HG03571 (cell line): Measurements from ENCODE around the gene SAMM50.

Experiments used
- ATAC-seq: cut with Tn5 transposase; IDR thresholded peaks from one replicate; pipeline ENCODE4 v1.9.1; 2021; ENCODE audit not compliant: unreplicated experiment

The SAMM50 gene

DNA sequence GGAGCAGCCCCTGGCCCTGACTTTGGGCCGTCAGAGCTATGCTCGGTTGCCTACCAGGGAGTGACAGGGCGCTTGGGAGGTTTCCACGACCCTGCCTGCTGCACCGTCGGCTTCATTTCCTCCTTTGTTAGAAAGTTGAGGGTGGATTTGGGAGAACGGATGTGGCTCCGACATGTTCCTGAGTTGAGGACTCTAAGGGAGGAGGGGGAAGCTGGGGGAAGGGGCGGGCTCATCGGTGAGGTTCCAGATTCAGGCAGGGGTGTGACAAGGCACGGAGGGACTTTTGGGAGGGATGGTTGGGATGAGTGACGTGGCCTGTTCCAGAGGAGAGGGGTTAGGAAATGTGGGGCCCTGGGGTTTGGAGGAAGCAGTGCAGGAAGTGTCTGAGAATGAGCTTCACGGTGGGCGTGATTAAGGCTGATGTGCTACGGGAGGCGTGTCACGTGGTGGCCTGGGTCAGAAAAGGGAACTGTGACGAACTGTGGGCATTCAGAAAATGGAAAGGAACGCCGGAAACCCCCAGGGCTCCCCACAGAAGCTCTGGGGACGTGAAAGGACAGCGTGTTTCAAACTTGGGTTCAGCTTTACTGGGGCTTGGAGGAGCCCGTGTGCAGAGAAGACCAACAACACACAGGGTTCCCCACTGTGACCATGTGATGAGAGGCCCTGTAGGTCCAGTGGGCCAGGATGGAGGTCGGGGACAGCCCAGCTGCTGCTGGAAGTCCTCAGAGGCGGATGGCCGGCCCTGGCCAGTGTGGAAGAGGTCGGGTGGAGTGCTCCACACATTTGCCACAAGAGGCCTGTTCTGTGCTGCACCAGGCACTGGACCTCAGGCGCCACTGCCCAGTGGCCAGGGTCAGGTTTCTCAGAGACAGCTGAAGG lies 71.6 kb downstream of the SAMM50 start:
- peak; percentile 44 for ATAC-seq

DNA sequence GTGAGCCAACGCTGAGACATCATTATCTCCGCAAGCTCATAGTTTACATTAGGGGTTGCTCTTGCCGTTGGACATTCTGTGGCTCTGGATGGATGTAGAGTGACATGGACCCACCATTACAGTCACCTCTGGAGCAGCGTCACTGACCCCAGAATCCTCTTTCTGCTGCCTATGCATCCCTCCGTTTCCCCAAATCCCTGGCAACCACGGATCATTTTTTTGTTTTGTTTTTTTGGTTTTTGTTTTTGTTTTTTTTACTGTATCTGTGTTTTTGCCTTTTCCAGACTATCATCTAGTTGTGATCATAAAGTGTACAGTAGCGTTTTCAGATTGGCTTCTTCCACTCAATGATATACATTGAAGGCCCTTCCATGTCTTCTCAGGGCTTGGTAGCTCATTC lies 72.8 kb downstream of the SAMM50 start:
- no peak for ATAC-seq

DNA sequence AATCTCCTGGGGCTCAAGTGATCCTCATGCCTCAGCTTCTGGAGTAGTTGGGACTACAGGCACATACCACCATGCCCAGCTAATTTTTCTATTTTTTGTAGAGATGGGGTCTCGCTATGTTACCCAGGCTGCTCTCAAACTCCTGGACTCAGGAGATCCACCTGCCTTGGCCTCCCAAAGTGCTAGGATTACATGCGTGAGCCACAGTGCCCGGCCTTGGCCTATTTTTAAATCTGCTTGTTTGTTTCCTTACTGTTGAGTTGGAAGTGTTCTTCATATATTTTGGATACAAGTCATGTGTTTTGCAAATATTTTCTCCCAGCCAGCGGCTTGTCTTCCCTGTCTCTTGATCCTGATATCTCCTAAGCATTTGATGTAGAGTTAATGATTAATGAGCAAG lies 73.8 kb downstream of the SAMM50 start:
- no peak for ATAC-seq

DNA sequence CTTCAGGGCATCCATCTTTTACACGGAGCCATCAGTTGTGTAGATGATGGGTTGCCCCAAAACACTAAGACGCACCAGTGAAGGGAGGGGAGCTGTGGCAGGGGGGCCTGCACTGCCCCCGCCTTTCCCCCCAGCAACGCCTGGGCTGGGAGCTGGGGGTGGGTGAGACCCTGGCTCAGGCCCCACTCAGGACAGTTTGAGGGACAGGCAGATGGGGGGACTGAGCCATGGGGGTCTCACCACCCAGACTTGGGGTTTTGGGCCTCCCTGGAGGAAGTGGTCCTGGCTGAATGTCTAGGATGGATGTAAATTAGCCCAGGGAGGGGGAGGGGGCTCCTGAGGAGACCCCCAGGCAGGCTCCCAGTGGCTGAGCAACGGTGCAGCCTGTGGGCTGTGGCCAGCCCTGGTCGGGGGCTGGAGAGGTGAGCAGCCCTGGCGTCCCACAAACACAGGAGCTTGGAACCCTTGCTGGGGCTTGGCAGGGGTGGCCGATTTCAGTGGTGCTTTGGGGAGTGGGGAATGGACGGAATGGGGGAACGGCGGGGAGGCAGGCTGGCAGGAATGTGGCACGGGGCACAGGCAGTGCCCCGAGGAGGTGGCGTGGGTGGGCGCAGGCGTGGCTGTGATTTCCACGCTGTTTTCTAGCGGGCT lies 74.9 kb downstream of the SAMM50 start:
- no peak for ATAC-seq

DNA sequence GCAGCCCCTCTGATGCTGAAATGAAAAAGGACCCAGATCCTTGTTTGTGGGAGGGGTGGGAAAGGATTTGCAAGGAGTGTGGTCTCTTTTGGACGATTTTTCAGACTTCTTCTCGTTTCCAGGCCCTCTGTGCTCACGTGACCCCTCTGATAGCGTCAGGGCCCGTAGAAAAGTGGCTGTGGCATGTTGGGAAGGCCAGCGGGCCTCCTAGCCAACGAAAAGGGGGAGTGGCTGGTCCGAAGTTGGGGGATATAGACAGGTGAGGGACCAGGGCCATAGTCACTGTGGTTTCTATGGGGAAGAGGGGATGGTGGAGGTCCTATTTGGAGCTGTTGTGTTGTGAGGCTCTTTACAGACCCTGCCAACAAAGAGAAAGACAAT lies 75.5 kb downstream of the SAMM50 start:
- ATAC-seq, result no peak

DNA sequence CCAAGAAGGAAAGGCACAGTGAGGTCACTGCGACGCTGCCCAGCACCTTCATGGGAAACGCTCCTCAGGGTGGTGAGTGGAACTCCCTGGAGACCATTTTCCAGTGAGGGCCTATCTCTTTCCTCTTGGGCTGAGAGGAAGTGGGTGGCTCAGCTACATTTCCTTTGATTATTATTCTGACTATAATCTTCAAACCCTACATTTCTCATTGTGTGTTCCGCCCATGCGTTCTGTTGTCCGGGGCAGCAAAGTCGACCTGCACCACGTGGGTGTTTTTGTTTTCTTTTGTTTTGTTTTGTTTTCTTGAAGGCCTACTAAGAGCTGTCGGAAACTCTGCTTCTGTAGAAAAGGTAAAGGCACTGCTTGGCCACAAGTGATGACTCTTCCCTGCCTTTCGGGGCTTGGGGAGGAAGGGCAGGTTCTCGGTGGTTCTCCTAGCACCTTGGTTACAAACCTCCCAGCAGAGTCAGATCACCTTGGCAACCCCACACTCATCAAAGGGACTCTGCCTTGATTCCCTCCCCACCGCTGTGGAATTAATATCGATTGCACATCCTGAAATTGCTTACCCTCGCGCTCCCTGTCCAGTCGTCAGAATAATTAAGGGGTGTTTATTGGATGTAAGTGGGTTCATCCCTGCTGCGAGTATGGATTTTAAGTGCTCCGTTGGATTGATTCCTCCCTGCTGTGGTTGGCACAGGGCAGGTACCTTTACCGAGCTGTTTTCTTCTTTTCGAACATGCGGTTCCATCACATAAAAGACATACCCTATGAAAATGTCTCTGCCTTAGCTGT lies 76.1 kb downstream of the SAMM50 start:
- no peak for ATAC-seq

DNA sequence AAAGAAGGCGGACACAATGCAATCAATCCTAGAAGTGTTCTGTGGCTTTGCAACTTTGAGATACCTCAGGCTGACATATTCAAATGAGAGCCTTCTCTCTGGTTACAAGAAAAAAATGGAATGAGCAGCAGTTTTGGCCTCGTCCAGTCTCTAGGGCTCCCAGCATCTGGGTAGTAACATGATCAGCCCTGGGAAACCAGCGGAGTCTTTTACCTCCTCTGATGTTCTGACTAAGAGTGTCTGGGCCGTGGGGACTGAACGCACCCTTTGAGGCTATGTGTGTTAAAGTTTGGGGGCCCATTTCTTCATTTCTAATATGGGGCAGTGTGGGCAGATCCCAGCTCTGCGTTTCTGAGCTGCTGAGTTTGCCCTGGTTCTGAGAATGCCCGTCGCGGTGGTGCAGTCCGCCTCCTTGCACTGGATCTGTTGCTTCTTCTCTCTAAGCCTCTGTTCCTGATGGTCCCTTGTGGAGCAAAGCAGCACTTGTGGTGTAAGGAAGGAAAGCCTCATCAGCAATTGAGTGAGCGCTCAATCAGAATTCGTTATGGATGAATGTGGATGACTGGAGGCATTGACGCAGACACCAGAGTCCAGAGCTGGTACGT lies 77.0 kb downstream of the SAMM50 start:
- ATAC-seq, result no peak

DNA sequence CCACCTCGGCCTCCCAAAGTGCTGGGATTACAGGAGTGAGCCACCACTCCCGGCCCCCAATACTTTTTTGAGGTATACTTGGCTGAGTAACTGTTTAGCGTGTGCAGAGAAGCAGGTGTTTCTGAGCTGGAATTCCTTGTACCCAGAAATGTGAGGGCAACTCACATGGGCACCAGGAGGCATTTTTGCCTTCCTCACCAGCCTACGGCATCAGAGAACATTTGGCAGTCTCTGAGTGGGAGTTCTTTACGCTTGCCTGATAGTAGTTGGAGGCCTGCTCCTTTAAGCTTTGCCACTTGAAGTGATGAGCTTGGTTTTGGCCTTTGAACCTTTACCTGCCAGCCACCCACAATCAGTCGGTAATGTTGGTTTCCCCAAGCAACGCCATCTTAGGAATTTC lies 78.0 kb downstream of the SAMM50 start:
- ATAC-seq, result no peak

DNA sequence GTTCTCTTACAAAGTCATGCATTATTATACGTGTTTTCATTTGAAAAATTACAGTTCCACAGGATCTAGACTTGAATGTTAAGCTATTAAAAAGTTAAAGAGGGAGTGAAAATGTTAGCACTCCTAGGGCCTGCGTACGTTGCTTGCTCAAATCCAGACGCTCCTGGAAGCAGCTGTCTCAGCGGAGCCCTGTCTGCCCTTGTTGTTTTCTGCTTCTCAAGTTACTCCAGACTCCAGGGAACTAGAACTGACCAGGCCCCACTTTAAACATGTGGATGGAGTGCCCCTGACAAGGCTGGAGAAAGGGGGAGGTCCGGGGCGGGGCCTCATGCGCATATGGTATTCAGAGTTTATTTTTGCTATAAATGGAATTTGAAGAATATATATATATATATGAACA lies 78.5 kb downstream of the SAMM50 start:
- ATAC-seq, result no peak

DNA sequence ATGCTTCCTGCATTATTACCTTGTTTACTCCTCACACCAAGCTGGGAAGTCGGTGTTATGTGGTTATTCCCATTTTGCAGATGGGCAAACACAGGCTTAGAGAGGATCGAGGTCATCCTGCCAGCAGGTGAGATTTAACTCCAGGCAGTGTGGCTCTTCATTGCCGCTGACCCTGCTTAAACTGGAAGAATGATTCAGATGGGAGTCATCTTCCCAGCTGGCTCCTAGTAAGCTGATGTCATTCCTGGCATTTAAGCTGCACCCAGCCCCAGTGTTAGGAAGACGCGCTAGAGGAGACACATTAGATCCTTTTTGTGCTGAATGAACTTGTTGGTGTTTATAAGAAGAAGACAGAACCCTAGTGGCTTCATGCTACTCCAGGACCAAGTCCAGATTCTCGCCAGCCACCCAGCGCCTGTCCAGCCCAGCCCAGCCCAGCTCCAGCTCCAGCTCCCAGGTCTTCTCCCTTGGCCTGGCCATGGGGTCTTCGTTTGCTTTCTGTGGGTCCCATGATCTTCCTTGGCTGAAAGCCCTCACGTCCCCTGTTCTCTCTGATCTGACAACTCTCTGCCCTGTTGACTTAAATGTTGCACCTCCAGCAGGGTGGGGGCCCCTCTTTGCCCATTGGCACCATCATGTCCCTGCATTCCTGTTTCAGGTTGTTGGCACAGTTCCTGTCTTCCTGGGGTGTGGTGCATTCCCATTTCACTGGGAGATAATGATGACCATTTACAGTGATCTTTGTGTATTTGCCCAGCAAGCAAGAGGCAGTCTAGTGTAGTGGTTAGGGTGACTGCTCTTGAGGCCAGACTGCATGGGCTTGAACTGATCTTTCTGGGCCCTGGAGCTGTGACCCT lies 82.5 kb downstream of the SAMM50 start:
- no peak for ATAC-seq

DNA sequence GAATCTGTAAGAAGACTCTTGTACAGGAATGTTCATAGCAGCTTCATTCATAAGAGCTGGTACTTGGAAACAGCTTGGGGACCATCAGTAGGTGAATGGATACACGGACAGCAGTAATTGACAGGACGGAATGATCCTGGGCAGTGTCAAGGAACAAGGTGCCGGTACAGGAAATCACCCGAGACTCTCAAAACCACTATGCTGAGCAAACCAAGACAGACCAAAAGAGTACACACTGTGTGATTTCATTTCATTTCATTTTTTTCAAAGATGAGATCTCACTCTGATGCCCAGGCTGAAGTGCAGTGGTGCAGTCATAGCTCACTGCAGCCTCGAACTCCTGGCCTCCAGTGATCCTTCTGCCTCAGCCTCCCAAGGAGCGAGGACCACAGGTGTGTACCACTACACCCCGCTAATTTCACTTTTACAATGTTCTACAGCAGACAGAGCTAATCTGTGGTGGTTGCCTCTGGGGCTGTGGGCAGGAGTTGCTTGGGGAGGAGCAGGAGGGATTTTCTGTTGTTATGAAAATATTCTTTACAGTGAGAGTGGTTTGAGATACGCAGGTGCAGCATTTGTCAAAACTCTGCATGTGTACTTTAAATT lies 84.4 kb downstream of the SAMM50 start:
- ATAC-seq, result no peak

DNA sequence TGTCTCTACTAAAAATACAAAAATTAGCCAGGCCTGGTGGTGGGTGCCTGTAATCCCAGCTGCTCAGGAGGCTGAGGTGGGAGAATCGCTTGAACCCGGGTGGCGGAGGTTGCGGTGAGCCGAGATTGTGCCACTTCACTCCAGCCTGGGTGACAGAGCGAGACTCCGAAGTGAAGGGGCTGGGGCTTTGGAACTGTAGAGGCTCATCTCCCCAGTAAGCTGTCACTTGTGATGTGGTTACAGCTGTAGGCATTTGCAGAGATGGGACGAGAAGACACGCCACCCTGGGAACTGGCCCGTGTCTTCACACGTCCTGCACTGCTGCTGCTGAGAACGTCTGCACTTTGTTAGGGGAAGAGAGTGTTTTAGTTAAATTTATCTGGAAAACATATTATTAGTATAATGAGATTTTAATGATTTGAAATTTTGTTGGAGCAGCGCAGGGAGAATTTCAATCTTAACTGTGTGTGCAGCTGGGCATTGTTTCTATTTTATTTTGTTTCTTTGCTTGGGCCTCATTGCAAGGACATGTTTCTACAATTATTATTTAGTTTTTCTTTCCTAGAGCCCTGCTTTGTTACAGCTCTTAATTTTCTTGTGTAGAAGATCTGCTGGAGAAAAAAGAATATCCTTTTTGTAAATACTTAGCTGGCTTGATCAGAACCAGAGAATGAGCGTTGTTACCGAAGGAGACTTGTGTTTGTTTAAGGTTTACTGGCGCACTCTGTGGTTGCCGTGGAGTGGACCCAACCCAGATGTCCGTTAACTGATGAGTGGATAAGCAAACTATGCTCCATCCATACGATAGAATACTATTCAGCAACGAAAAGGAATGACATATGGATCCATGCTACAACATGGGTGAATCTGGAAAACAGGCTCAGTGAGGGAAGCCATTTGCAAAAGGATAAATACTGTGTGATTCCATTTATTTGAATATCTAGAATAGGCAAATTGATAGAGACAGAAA lies 87.3 kb downstream of the SAMM50 start:
- ATAC-seq, result peak; percentile 68

DNA sequence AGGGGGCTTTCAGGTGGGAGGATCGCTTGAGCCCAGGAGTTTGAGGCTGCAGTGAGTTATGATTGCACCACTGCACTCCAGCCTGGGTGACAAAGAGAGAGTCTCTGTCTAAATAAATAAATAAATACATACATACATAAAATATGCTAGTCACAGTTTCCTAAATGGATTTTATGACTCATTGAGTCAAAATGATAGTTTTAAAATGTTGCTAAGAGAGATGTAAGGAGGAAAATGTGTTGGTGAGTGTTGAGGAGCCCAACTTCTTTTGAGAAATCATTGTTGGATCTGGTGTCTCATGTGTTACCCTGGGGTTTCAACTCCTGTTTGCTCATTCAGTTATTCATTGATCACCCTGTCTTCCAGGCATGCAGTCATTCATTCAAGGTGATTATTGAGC lies 89.9 kb downstream of the SAMM50 start:
- ATAC-seq, result no peak
